ENCODE results near the gene SUB1. TPM values are rescaled to one million over a fixed set of nuclear protein-coding genes. Genes with fewer than 3 reads are reported as not detected.

The SUB1 gene
- total RNA-seq, 1 experiment from 2014 or later, result 204 TPM

- no peak overlapping the region for H3K27ac ChIP-seq (ENCODE audit: low read length)
- no peak overlapping the region for H3K4me3 ChIP-seq (ENCODE audit: low read depth in 2 of 2, low read length in 2 of 2)
- CTCF ChIA-PET, result no interaction called here
- DNase-seq (ENCODE audit: low read depth, low spot score), result no peak
- TF ChIP-seq CTCF (IDR thresholded peaks at IDR 0.05) (no peak), SIN3A (IDR thresholded peaks at IDR 0.05; ENCODE audit: borderline replicate concordance, insufficient read depth, low read depth, low read length) (no peak), POLR2AphosphoS5 (IDR thresholded peaks at IDR 0.05; ENCODE audit: low read depth, low read length) (no peak), TCF7L2 (IDR thresholded peaks at IDR 0.05; ENCODE audit: low read depth, low read length) (no peak)
- TF ChIP-seq, protein P1, sequence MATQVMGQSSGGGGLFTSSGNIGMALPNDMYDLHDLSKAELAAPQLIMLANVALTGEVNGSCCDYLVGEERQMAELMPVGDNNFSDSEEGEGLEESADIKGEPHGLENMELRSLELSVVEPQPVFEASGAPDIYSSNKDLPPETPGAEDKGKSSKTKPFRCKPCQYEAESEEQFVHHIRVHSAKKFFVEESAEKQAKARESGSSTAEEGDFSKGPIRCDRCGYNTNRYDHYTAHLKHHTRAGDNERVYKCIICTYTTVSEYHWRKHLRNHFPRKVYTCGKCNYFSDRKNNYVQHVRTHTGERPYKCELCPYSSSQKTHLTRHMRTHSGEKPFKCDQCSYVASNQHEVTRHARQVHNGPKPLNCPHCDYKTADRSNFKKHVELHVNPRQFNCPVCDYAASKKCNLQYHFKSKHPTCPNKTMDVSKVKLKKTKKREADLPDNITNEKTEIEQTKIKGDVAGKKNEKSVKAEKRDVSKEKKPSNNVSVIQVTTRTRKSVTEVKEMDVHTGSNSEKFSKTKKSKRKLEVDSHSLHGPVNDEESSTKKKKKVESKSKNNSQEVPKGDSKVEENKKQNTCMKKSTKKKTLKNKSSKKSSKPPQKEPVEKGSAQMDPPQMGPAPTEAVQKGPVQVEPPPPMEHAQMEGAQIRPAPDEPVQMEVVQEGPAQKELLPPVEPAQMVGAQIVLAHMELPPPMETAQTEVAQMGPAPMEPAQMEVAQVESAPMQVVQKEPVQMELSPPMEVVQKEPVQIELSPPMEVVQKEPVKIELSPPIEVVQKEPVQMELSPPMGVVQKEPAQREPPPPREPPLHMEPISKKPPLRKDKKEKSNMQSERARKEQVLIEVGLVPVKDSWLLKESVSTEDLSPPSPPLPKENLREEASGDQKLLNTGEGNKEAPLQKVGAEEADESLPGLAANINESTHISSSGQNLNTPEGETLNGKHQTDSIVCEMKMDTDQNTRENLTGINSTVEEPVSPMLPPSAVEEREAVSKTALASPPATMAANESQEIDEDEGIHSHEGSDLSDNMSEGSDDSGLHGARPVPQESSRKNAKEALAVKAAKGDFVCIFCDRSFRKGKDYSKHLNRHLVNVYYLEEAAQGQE (IDR thresholded peaks at IDR 0.05; ENCODE audit: insufficient read depth in 1 of 2, low read depth in 2 of 2, low read length in 1 of 2), result no peak
- in situ Hi-C loops (cut with HindIII; ENCODE audit: low pct_unique_long_range_greater_than_20kb, low sequenced_read_pairs), result no loop called here
- no peak for ATAC-seq
- POLR2A ChIA-PET, result no interaction called here
- H3K4me1 ChIP-seq (ENCODE audit: control insufficient read depth, insufficient read depth, low read length), result no peaks in the 10 kb centered on the region
- intact Hi-C loops (cut with micrococcal nuclease; ENCODE audit: unreplicated experiment), result no loop called here
- H3K36me3 ChIP-seq (ENCODE audit: control insufficient read depth, insufficient read depth, low read length), result no peaks in the 10 kb centered on the region
- BruUV-seq (replicated peaks), result no TSS peak
- H3K27me3 ChIP-seq (ENCODE audit: control insufficient read depth, insufficient read depth, low read length), result no peaks in the 10 kb centered on the region
- no peaks in the 10 kb centered on the region for H3K9me3 ChIP-seq (ENCODE audit: control insufficient read depth, insufficient read depth, low read depth, low read length)
Observed at GRCh38 chr5:32538031-32538547, 47.3 kb upstream of the SUB1 start.

GRCh38 chr5:32539981-32540845 is 45.1 kb upstream of the SUB1 start:
- Histone ChIP-seq H3K9me3 (ENCODE audit: control insufficient read depth, insufficient read depth, low read depth, low read length) (no peaks in the 10 kb centered on the region), H3K4me1 (ENCODE audit: control insufficient read depth, insufficient read depth, low read length) (no peaks in the 10 kb centered on the region), H3K36me3 (ENCODE audit: control insufficient read depth, insufficient read depth, low read length) (no peaks in the 10 kb centered on the region), H3K4me3 (ENCODE audit: low read depth in 2 of 2, low read length in 2 of 2) (no peak overlapping the region), H3K27me3 (ENCODE audit: control insufficient read depth, insufficient read depth, low read length) (no peaks in the 10 kb centered on the region), H3K27ac (ENCODE audit: low read length) (no peak overlapping the region)
- intact Hi-C loops (cut with micrococcal nuclease; ENCODE audit: unreplicated experiment) (no loop called here), in situ Hi-C loops (cut with HindIII; ENCODE audit: low pct_unique_long_range_greater_than_20kb, low sequenced_read_pairs) (no loop called here)
- POLR2A ChIA-PET, result no interaction called here
- BruUV-seq (replicated peaks), result no TSS peak
- CTCF ChIA-PET, result no interaction called here
- ATAC-seq (no peak), DNase-seq (ENCODE audit: low read depth, low spot score) (no peak)
- TF ChIP-seq CTCF (IDR thresholded peaks at IDR 0.05) (no peak), SIN3A (IDR thresholded peaks at IDR 0.05; ENCODE audit: borderline replicate concordance, insufficient read depth, low read depth, low read length) (no peak), TCF7L2 (IDR thresholded peaks at IDR 0.05; ENCODE audit: low read depth, low read length) (no peak), POLR2AphosphoS5 (IDR thresholded peaks at IDR 0.05; ENCODE audit: low read depth, low read length) (no peak)
- TF ChIP-seq, protein P1 (IDR thresholded peaks at IDR 0.05; ENCODE audit: insufficient read depth in 1 of 2, low read depth in 2 of 2, low read length in 1 of 2), result no peak
